Measurements from ENCODE around the gene FTCDNL1.

Gene FTCDNL1

GRCh38 chr2:199850718-199851500, at the start of gene FTCDNL1:
FTCDNL1 (minus strand) TSS chr2:199851192; CDS start chr2:199848962, 2,230 bp downstream.
- peak; percentile 92 for DNase-seq (ENCODE audit: low spot score)

GRCh38 chr2:199896617-199897016, 45.6 kb upstream of the FTCDNL1 start:
- no peak for DNase-seq (ENCODE audit: low spot score)

- DNase-seq (ENCODE audit: low spot score), result peak; percentile 42
Measured at GRCh38 chr2:199895406-199895805, 44.4 kb upstream of the FTCDNL1 start.

DNA sequence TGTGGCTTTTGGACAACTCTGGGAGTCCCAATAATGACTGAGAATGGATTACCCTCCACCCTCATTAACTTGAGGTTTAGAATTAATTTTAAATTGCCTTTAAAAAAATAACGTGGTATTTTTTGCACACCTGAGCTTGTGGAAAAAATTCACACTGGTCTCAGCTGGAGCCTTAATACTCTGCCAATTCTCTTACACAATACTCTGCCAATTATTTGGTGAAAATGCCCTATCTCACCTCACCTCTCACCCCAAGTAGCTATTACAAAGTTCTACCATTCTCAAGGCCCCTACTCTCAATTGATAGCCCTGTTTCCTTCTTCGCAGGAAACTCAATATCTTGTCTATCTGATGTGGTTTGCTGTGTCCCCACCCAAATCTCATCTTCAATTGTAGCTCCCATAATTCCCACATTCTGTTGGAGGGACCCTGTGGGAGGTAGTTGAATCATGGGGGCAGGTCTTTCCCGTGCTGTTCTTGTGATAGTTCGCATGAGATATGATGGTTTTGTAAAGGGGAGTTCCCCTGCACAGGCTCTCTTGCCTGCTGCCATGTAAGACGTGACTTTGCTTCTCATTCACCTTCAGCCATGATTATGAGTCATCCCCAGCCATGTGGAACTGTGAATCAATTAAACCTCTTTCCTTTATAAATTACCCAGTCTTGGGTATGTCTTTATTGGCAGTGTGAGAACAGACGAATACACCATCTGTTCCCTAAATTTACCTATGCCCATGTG, 32.7 kb upstream of the FTCDNL1 start:
- no peak for DNase-seq (ENCODE audit: low spot score)

DNA sequence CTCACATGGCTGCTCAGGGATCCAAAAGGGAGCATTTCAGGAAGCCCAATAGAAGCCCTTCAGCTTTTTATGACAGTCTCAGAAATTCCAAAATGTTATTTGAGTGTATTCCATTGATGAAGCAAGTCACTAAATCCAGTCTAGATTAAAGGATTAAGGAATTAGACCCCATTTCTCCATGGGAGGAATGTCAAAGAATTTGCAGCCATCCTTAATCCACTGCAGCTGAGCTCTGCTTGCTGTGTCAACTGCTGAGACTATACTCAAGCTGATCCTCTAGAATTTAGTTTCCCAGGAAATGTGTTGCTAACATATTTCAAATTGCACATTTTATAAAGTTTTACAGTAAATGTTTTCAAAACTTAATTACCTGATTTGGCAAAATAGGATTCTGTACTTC, 31.7 kb upstream of the FTCDNL1 start:
- no peak for DNase-seq (ENCODE audit: low spot score)

DNA sequence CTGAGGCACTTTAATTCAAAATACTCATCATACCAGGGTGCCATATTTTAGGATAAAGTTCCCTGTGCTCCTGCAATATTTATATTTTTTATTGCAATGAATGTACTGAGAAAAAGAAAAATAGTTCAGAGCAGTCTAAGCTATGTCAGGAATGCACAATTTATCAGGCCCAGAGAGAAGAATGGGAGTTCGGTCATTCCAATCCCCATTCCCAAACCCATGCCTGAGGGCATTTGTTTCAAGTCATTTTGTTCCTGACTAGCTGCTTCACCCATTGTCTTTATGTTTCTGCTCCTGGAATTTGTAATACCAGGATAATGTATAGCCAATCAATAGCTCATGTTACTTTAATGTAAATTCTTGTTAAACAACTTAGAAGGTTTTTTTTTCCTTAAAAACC, 24.4 kb upstream of the FTCDNL1 start:
- peak; percentile 48 for DNase-seq (ENCODE audit: low spot score)

- no peak for DNase-seq (ENCODE audit: low spot score)
Measured at GRCh38 chr2:199874209-199874608, 23.2 kb upstream of the FTCDNL1 start.

- no peak for DNase-seq (ENCODE audit: low spot score)
Measured at GRCh38 chr2:199870581-199870980, 19.6 kb upstream of the FTCDNL1 start.

- DNase-seq (ENCODE audit: low spot score), result no peak
Measured at GRCh38 chr2:199869653-199870052, 18.7 kb upstream of the FTCDNL1 start.

DNA sequence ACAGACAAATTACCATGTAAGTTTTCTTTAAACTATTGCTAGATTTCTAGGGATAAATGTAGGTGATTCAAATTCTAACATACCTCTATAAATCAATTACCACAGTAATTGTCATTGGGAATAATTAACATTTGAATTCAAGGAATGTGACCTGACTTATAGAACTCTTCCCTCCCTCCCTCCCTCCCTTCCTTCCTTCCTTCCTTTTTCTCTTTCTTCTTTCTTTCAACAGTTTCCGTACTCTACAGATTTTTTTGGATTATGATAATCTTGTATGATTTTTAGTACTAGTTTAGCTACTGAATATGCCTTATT, 18.2 kb upstream of the FTCDNL1 start:
- DNase-seq (ENCODE audit: low spot score), result no peak

DNA sequence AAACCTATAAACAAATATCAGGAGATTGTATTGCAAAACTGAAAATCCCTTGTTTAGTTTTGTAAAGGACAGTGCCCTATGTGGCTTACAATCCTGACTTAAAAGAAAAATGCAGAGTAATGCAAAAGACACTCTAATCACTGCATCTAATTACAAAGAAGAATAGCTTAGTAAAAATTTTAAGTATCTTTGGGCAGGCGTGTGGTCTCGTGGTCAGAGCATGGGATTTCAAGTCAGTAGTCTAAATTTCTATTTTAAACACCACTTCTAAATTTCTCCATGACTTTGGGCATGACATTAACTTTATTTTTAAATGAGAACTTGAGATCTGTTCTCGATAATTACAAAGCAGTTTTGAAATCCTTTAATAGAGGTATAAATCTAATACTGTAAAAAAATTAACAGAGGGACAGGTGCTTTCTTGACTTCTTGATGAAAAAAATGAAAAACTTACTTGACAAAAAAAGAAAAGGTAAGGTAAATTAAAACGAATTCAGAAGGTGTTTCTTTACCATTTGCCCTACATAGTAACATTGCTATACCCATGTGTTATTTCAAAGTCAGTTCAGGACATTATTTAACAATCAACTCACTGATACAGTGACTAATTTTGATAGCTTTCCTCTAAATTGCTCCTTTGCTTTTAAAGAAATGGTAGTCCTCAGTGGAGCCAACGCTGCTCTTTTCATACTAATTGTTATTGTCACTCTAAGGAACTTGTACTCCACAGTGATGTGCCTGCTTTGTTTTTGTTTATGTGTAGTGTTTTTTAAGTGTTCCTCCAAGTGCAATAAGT, 17.6 kb upstream of the FTCDNL1 start:
- no peak for DNase-seq (ENCODE audit: low spot score)

DNA sequence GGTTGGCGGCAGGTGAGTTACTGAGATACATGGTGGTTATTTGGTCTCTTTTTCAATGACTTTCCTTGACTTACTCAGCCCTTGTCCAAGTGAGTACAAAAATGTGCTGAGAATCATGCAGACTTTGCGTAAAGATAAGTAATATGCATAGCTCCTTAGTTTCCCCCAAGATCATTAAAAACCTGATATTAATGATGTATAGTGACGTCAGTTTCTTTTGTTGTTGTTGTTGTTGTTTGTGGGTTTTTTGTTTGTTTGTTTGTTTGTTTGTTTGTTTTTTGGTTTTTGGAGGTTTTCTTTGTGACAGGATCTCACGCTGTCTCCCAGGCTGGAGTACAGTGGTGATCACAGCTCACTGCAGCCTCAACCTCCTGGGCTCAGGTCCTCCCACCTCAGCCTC, 14.9 kb upstream of the FTCDNL1 start:
- no peak for DNase-seq (ENCODE audit: low spot score)

- DNase-seq (ENCODE audit: low spot score), result no peak
Measured at GRCh38 chr2:199862788-199863187, 11.8 kb upstream of the FTCDNL1 start.

DNA sequence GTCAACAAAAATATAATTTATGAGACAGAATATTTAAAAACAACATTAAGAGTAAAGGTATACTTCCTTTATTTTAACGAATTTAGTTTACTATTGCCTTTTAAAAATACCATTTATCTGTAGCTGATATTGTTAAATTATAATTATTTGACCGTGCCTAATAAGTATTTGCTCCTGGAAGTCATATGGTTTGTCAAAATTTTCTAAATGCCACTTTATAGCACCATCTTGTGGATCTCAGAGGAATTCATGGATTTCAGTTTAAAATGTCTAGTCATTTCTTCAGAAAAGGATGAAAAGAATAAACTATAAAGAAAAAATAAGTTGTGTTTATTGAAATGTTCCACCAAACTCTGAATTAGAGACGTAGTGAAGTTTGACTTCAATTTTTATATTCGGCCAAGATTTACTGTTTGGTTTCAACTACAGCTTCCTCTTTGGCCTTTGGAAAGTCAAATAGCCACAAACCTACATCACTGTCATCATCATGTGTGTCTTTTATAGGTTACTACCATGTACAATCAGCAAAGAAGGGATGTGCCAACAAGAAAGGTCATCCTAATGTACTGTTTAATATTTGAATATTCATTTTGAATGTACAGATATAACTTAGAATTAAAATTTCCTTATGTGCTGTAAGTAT, 10.3 kb upstream of the FTCDNL1 start:
- DNase-seq (ENCODE audit: low spot score), result peak; percentile 25

DNA sequence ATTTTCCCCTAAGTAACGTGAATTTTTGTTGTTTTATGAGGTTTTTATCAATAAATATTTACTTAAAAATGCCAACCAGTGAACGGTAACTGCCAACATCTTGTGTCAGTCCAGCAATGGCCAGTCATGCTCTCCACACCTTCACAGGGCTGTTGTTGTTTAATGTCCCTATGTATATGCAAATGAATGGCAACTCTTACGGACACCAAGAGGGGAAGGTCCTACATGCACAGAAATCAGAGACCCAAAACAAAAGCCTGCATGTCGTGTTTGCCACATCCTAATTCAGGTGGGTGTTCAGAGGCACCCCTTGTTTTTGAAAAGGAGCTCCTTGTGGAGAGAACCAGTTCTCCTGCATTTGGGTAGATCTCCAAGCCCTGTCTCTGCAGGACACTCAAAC, 4.8 kb upstream of the FTCDNL1 start:
- DNase-seq (ENCODE audit: low spot score), result no peak

GRCh38 chr2:199851883-199852282, 891 bp upstream of the FTCDNL1 start:
- no peak for DNase-seq (ENCODE audit: low spot score)

DNA sequence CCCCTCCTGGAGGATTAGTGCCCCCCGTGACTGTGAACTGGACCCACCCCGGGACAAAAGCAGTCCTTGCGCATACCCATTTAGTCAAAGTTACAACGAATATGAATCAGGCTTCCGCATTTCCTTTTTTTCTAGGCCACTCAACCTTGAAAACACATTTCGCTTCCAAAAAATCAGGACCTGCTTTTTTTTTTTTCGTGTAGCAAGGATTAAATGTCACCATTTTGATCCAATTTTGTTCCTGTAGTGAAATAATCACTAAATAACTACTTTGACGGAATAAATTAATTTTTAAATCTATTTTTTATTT, 464 bp upstream of the FTCDNL1 start:
- DNase-seq (ENCODE audit: low spot score), result no peak

DNA sequence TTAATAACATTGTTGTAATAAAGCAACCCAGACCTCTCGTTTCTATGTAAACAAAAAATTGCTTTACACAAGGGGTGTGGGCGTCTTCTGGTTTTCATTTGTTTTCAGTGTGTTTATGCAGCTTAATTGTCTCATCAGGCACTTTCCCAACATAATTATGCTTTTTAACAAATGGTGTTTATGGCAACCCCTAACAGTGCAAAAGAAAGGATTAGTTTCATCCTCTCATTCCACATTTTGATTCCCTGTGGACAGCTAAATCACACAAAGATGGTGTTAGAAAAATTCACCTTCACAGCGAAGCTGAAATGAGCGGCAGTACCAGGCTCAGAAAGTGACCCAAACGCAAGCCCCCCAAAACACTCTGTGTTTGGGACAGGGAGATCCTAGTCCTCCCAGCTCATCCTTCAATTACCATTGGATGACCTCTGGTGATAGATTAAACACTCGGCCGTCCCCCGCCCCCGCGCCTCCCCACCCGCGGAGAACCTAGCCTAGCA, 724 bp downstream of the FTCDNL1 start:
- no peak for DNase-seq (ENCODE audit: low spot score)

DNA sequence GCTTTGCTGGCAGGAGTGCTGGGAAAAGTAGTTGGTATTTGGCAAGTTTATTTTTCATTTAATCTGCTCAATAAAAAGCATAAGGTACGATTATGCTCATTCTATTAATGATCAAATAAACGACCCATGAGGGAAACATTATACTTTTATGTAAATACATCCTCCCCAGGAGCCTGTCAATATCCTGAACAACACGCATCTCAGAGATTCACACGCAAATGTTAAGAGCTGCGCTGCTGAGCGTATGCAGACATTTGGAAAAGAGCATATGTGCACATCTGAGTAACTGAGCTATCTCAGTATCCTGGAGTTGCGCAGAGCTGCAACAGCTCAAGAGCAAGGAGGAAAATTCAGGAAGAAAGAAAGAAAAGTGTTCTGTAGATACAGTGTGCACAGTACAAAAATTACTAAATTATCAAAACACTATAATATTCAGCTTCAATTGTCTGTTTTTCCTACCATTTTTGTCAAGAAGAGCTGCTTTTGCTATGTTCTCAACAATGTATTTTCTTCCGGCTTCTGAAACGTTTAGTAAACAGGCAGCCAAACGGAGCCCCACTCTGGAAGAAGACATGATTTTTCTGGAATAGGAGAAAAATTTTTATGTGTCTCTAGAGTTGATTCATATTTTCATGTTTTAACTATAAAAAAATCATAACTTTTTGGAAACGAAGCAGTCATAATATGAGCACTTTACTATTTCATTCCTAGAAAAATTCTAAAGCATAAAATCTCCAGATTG, 2.4 kb downstream of the FTCDNL1 start:
- no peak for DNase-seq (ENCODE audit: low spot score)

DNA sequence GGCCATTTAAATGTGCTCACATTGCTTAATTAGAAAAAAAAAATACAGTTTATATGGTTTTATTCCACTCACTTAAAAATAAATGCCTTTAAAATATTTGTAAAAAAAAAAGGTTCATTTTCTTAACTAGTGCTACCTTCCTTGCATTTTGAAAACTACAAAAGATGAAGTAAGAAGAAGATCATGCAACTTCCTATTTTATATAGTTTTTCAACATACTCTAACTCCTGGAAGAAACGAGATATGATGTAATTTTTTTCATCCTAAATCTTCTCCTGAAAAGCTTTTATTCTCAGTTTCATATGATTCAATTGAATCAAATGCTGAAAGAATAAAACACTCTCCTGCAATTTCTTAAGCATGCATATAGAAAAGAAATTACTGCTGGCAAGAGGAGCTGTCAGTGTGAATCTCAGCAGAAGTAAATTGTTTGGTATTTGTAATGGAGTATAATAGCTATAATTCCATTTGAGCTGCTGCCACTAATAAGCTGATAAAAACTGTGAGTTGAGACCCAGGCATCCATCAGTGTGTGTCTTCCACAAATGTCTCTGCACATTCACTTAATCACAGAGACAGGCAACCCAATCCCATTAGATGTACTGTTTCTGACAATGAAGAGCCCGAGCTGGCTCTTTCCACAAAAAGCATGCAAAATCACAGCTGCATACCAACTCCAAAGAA, 3.7 kb downstream of the FTCDNL1 start:
- DNase-seq (ENCODE audit: low spot score), result no peak
